NCI-H226 (cell line): Measurements from ENCODE around the gene FSIP1.

Source experiments
- DNase-seq: peaks from one replicate; pipeline ENCODE4 v3.0.0-alpha.2; 2015

Gene FSIP1

GRCh38 chr15:39756806-39757522 is 25.7 kb downstream of the FSIP1 start:
- DNase-seq, result no peak

DNA sequence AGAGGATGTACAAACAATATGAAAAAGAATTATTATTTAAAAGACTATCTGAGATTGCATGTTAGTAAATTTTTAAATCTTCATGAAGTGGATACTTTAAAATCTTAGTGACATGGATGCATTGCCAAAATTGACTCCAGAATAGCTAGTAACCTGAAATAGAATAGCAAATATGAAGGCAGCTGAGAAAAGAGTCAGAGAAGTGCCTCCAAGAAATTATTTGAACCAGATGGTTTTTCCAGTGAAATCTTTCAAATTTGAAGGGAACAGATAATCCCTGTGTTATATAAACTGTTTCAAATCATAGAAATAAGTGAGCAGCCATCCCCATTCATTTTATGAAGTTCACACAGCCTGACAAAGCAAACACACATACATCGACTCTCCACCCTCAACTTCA is 29.6 kb downstream of the FSIP1 start:
- no peak for DNase-seq

- no peak for DNase-seq
Observed at GRCh38 chr15:39752246-39752645, 30.4 kb downstream of the FSIP1 start.

- no peak for DNase-seq
Observed at GRCh38 chr15:39748276-39748675, 34.4 kb downstream of the FSIP1 start.

DNA sequence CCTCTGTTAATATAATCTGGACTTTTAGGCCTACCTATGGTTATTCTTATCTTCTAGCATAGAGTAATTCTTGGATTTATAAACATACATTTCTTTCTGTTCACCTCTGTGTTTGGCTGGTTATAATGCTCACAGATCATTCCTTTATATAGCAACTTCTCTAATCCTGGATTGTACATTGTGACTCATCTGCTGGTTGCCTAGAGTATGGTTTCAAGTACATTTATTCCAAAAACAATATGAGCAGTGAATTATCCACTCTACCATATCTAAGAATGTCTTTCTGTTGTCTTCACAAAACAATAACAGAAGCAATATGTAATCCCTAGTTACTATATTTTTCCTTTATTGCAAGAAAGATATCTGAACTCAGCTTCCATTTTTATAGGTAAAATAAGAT is 35.3 kb downstream of the FSIP1 start:
- DNase-seq, result peak; percentile 25

DNA sequence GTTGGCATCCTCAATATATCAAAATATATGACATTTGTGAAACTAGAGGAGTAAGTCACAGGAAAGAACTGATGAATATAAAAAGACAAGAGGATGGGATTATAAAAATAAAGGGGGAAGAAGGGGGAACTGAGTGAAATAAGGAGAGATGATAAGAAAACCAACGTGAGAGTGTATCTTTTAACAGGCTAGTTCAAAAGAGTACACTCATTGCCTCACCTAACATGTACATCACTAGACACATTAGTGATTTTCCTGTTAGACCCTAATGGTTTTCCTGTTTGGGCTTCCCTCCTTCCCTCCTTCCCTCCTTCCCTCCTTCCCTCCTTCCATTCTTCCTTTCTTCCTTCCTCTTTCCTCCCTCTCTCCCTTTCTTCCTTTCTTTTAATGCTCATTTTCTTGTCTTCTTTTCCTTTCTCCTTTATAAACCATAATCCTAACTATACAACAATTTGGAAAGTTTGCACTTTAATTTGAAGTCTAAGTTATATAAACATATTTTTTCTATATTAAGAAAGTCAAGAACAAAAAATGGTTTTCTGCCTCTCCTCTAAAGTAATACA is 35.8 kb downstream of the FSIP1 start:
- no peak for DNase-seq

- DNase-seq, result no peak
Observed at GRCh38 chr15:39746176-39746575, 36.5 kb downstream of the FSIP1 start.

DNA sequence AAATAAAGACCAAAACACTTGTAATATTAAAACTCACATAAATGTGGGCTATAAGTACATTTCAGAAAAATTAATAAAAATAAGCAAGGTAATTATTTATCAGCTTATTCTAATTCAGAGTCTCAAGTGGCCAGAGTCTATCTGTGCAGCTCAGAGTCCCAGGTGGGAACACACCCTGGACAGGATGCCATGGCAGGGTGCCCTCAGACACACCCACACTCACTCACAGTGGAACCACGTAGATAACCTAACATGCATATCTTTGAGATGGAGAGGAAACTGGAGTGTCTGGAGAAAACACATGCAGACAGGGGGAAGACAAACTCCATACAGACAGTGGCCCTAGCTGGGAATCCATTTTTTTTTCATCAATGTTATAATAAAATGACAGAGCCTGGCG is 37.2 kb downstream of the FSIP1 start:
- DNase-seq, result no peak

DNA sequence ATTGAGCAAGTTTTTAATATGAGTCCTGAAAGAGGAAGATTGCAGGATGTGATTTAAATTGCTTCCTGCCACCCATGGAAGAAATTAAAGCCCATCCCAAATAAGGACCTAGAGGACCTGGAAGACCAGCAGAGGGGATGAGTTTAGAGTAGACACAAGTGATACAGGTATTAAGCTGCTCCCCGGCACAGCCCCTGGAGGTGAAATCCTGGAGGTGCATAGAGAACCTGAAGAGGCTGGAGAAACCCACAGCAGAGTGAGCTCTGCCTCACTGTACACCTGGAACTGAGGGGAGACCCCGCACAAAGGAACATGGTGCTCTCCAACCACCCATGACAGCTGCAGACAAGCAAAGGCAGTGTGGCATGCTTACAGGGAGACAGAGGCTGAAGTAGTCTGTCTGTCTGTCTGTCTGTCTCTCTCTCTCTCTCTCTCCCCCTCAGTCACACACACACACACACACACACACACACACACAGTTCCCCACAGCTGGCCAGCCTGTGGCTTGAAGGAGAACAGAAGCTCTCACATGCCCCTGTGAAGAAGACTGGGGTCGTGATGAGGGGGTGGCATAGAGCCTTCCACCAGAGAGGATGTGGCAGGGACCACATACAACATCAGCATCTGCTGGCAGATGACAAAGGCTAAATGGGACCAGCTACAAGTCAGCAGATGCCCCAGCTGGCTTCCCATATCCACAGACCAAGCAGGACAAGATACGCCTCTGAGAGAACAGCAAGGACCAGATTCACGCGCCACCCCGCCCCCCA is 38.1 kb downstream of the FSIP1 start:
- DNase-seq, result no peak

DNA sequence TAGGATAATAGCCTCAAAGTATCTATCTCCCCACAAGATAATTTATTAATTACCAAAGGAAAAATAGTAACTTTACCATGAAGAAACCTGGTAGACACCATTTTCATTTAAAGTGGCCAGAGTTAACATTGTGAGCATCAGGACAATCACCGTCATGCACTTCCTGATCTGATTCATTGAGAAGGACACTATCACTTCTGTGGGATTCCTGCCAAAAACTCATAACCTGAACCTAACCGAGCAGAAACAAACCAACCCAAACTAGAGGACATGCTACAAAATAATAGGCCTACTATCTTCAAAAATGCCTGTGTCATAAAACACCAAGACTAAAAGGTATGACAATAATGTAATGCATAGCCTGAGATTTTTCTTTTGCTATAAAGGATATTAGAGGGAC is 39.0 kb downstream of the FSIP1 start:
- no peak for DNase-seq

DNA sequence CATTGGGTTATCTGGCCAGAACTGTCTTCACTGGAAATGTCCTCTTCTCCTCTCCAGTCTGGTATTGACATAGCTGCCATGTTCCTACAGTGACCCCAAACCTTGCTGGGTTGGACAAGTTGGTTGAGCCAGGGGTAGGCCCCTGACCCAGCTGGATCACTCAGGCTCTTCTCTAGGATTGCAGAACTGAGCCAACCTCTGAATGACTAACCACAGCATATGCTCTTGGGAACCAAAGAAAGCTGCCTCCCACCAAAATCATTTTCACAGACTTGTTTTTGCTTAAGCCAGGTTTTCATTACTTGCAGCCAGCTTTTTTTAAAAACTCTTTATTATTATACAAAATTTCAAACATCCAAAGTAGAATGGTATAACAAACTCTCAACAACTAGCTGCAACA is 41.4 kb downstream of the FSIP1 start:
- no peak for DNase-seq

DNA sequence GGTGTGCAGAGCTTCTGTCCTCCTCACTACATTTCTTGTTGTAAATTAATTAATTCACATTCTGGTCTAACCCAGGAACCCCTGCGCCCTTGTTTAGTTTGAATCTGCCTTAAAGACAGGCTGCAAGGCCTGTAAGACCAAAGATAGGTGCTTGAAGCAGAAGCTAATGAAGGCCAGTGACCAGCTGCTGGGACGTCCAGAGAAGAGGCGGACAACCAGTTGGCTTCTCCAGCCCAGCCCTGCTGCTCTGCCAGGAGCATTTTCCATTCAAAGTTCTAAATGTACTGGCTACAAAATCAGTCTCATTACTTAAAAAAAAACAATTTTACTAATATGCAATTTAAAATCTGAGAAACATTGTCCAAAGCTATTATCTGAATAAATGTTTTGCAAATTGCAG is 43.6 kb downstream of the FSIP1 start:
- no peak for DNase-seq

GRCh38 chr15:39737196-39737550 is 45.5 kb downstream of the FSIP1 start:
- DNase-seq, result no peak

- no peak for DNase-seq
Observed at GRCh38 chr15:39736412-39737195, 46.0 kb downstream of the FSIP1 start.

- DNase-seq, result no peak
Observed at GRCh38 chr15:39735120-39735717, 47.4 kb downstream of the FSIP1 start.

GRCh38 chr15:39731266-39731665 is 51.4 kb downstream of the FSIP1 start:
- no peak for DNase-seq

- no peak for DNase-seq
Observed at GRCh38 chr15:39730552-39730951, 52.1 kb downstream of the FSIP1 start.

GRCh38 chr15:39729500-39729899 is 53.1 kb downstream of the FSIP1 start:
- DNase-seq, result no peak

DNA sequence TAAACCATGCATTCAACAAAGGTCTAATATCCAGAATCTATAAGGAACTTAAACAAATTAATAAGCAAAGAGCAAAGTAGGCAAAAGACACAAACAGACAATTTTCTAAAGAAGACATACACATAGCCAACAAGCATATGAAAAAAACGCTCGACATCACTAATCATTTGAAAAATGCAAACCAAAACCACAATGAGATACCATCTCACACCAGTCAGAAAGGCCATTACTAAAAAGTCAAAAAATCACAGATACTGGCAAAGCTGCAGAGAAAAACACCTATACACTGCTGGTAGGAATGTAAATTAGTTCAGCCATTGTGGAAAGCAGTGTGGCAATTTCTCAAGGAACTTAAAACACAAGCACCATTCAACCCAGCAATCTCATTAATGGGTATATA is 53.8 kb downstream of the FSIP1 start:
- DNase-seq, result peak; percentile 9

DNA sequence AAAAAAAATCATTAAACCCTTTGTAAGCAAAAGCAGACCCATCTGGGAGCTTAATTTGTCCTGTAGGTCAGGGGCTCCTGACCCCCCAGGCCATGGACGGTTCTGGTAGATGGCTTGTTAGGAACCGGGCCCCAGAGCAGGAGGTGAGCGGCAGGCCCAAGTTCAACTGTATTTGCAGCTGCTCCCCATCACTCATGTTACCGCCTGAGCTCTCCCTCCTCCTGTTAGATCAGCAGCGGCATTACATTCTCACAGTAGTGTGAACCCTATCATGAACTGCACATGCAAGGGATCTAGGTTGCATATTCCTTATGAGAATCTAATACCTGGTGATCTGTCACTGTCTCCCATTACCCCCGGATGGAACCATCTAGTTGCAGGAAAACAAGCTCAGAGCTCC is 60.7 kb downstream of the FSIP1 start:
- DNase-seq, result no peak

GRCh38 chr15:39720621-39721611 is 61.7 kb downstream of the FSIP1 start:
- DNase-seq, result peak; percentile 78

DNA sequence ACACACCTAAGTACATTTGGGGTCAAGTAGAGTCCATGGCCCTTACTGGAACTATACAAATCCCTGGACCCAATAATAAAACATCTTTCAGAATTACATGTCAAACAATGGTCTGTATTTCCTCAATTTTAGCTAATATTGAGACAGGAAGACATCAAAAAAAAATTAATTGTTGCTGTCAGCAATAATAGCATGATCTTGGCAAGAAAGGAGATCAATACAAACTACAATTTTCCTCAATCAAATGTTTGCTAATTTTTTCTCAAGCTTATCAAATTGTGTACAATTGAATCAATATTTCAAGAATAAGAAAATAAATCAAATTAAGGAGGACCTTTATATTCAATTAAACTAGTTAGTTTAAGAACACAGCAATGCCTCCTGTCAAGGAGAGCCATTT is 62.6 kb downstream of the FSIP1 start:
- no peak for DNase-seq
